ENCODE measurements around the gene GLT8D1.
"Not testable (repeated sequence)": the region's sequence is repeated elsewhere in the genome, so short reads cannot be mapped to it uniquely, and the experiment has no call there.

GLT8D1 gene

GRCh38 chr3:52681596-52681995 is 24.0 kb downstream of the GLT8D1 start:
- DNase-seq = no peak

GRCh38 chr3:52679811-52680210 is 25.8 kb downstream of the GLT8D1 start:
- no peak for DNase-seq

GRCh38 chr3:52679199-52679538 is 26.4 kb downstream of the GLT8D1 start:
- no peak for DNase-seq

- no peak for DNase-seq
Measured at GRCh38 chr3:52678265-52679198, 27.1 kb downstream of the GLT8D1 start.

GRCh38 chr3:52676201-52676600 is 29.4 kb downstream of the GLT8D1 start:
- DNase-seq = not testable (repeated sequence)

GRCh38 chr3:52671676-52672075 is 33.9 kb downstream of the GLT8D1 start:
- no peak for DNase-seq

- no peak for DNase-seq
Measured at GRCh38 chr3:52670621-52671521, 34.7 kb downstream of the GLT8D1 start.

GRCh38 chr3:52663098-52663497 is 42.5 kb downstream of the GLT8D1 start:
- no peak for DNase-seq

- no peak for DNase-seq
Measured at GRCh38 chr3:52660046-52660445, 45.5 kb downstream of the GLT8D1 start.

GRCh38 chr3:52655895-52656294 is 49.7 kb downstream of the GLT8D1 start:
- no peak for DNase-seq

- DNase-seq = no peak
Measured at GRCh38 chr3:52651592-52651991, 54.0 kb downstream of the GLT8D1 start.

- no peak for DNase-seq
Measured at GRCh38 chr3:52650439-52650838, 55.2 kb downstream of the GLT8D1 start.

GRCh38 chr3:52649461-52650210 is 56.0 kb downstream of the GLT8D1 start:
- DNase-seq = no peak

GRCh38 chr3:52645549-52645948 is 60.0 kb downstream of the GLT8D1 start:
- no peak for DNase-seq
